Measurements from ENCODE around the gene SBK3.
A peak's percentile ranks its signal among the peaks of the same experiment; 100 is the strongest.
"Not testable (repeated sequence)": the region's sequence is repeated elsewhere in the genome, so short reads cannot be mapped to it uniquely, and the experiment has no call there.

SBK3 gene

DNA sequence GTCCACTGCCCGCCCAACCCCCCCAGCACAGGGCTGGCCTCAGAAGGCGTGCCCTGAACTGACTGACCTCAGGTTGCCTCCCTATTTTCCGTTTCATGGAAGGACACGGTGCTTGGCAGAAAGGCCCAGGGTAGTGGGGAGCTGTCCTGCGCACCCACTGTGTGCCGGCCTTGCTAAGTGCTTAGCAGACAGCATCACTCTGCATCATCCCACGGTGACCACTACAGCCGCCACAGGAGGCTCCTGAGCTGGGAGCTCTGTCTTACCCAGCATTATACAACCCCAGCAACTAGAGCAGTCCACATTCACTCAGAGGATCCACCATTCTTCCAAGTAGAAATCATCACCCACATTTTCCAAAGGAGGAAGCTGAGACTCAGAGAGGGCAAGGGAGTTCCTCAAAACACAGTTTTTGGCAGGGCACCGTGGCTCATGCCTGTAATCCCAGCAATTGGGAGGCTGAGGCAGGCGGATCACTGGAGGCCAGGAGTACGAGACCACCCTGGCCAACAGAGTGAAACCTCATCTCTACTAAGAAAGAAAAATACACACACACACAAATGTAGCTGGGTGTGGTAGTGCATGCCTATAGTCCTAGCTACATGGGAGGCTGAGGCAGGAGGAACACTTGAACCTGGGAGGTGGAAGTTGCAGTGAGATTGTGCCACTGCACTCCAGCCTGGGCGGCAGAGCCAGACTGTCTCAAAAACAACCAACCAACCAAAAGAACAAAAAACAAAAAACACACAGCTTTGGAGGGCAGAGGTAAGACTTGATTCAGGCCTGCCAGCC, 10.0 kb downstream of the SBK3 start:
- no peaks in the 10 kb centered on the region for H3K79me1 ChIP-seq (ENCODE audit: low read length)
- WGBS (ENCODE audit: extremely low coverage, insufficient coverage, low lambda C conversion rate), result no CpG with 5 or more reads among the region's 12 CpGs

DNA sequence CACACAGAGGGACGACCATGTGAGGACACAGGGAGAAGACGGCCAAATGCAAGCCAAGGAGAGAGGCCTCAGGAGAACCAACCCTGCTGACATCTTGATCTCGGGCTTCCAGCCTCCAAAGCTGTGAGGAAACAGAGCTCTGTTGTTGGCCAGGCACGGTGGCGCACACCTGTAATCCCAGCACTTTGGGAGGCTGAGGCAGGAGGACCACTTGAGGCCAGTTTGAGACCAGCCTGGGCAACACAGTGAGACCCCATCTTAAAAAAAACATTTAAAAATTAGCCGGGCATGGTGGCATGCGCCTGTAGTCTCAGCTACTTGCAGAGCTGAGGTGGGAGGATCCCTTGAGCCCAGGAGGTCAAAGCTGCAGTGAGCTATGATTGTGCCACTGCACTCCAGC, 11.1 kb downstream of the SBK3 start:
- H4K5ac ChIP-seq (ENCODE audit: low read length); H3K79me1 ChIP-seq (ENCODE audit: low read length); H3K4ac ChIP-seq (ENCODE audit: low read depth, low read length); H3K79me2 ChIP-seq (ENCODE audit: control insufficient read depth, insufficient read depth, low read length); H3K56ac ChIP-seq (ENCODE audit: low read length); H3K36me3 ChIP-seq (ENCODE audit: control insufficient read depth, insufficient read depth, low read length); H3K4me2 ChIP-seq (ENCODE audit: low read length); H3K18ac ChIP-seq (ENCODE audit: low read length); H4K8ac ChIP-seq (ENCODE audit: low read depth, low read length); H2BK120ac ChIP-seq (ENCODE audit: low read depth, low read length); H2AK5ac ChIP-seq (ENCODE audit: low read length); H3K4me1 ChIP-seq (ENCODE audit: control insufficient read depth, low read depth, low read length); H2BK15ac ChIP-seq (replicated peaks; ENCODE audit: low read depth); H3K27me3 ChIP-seq (ENCODE audit: insufficient read depth, low read length, poor library complexity); DNase-seq; H3K23ac ChIP-seq (ENCODE audit: low read length); H2BK5ac ChIP-seq (ENCODE audit: low read length); H3K4me3 ChIP-seq (ENCODE audit: low read length); H3K27ac ChIP-seq (ENCODE audit: low read depth, low read length); H3K9ac ChIP-seq (ENCODE audit: low read length): not testable (repeated sequence)
- WGBS (ENCODE audit: extremely low coverage, insufficient coverage, low lambda C conversion rate), result no CpG with 5 or more reads among the region's 7 CpGs

More for the DNA sequence above, 10.0 kb downstream of the SBK3 start:
- Histone ChIP-seq H3K56ac (ENCODE audit: low read length) (no peak overlapping the region), H3K4me1 (ENCODE audit: control insufficient read depth, low read depth, low read length) (no peaks in the 10 kb centered on the region), H3K18ac (ENCODE audit: low read length) (no peak overlapping the region), H3K23ac (ENCODE audit: low read length) (no peak overlapping the region), H3K9ac (ENCODE audit: low read length) (no peak overlapping the region), H4K5ac (ENCODE audit: low read length) (no peak overlapping the region), H2BK5ac (ENCODE audit: low read length) (no peak overlapping the region), H3K27ac (ENCODE audit: low read depth, low read length) (no peak overlapping the region), H3K4ac (ENCODE audit: low read depth, low read length) (no peak overlapping the region), H3K4me3 (ENCODE audit: low read length) (no peak overlapping the region), H4K8ac (ENCODE audit: low read depth, low read length) (no peak overlapping the region), H2AK5ac (ENCODE audit: low read length) (no peak overlapping the region), H3K4me2 (ENCODE audit: low read length) (no peak overlapping the region), H2BK120ac (ENCODE audit: low read depth, low read length) (no peak overlapping the region), H3K79me2 (ENCODE audit: control insufficient read depth, insufficient read depth, low read length) (no peaks in the 10 kb centered on the region), H3K36me3 (ENCODE audit: control insufficient read depth, insufficient read depth, low read length) (no peaks in the 10 kb centered on the region), H3K27me3 (ENCODE audit: insufficient read depth, low read length, poor library complexity) (no peaks in the 10 kb centered on the region), H2BK15ac (replicated peaks; ENCODE audit: low read depth) (no peak overlapping the region)
- DNase-seq, result no peak

DNA sequence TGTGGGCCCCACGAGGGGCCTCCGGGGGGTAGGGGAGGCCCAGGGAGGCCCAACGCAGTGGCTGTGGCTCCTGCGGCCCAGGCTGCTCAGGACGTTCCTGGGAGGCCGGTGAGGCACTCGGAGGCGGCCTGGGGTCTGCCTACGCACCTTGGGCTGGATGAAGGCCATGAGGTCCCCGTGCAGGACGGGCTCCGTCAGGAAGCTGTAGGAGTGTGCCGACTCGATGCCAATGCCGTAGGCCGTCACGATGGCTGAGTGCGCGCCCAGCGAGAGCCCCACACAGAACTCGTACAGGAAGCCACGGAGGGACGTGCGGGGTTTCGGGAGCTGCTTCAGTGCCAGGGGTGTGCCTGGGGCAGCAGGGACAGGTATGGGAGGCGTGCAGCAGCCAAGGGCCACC, 14.3 kb downstream of the SBK3 start:
- no peak for DNase-seq
- H3K79me1 ChIP-seq (ENCODE audit: low read length), result no peaks in the 10 kb centered on the region
- no peaks in the 10 kb centered on the region for H3K79me2 ChIP-seq (ENCODE audit: control insufficient read depth, insufficient read depth, low read length)
- H3K56ac ChIP-seq (ENCODE audit: low read length), result no peak overlapping the region
- no peak overlapping the region for H2AK5ac ChIP-seq (ENCODE audit: low read length)
- H3K18ac ChIP-seq (ENCODE audit: low read length), result no peak overlapping the region
- H4K8ac ChIP-seq (ENCODE audit: low read depth, low read length), result no peak overlapping the region
- no peak overlapping the region for H3K23ac ChIP-seq (ENCODE audit: low read length)
- no peak overlapping the region for H3K9ac ChIP-seq (ENCODE audit: low read length)
- H4K5ac ChIP-seq (ENCODE audit: low read length), result no peak overlapping the region
- H3K27me3 ChIP-seq (ENCODE audit: insufficient read depth, low read length, poor library complexity), result no peaks in the 10 kb centered on the region
- H3K4ac ChIP-seq (ENCODE audit: low read depth, low read length), result no peak overlapping the region
- no peak overlapping the region for H2BK120ac ChIP-seq (ENCODE audit: low read depth, low read length)
- no peak overlapping the region for H2BK15ac ChIP-seq (replicated peaks; ENCODE audit: low read depth)
- H3K36me3 ChIP-seq (ENCODE audit: control insufficient read depth, insufficient read depth, low read length), result no peaks in the 10 kb centered on the region
- H3K4me3 ChIP-seq (ENCODE audit: low read length), result no peak overlapping the region
- WGBS (ENCODE audit: extremely low coverage, insufficient coverage, low lambda C conversion rate), result no CpG with 5 or more reads among the region's 26 CpGs
- no peak overlapping the region for H3K4me2 ChIP-seq (ENCODE audit: low read length)
- H3K4me1 ChIP-seq (ENCODE audit: control insufficient read depth, low read depth, low read length), result peaks cover 5% of the 10 kb centered on the region
- H3K27ac ChIP-seq (ENCODE audit: low read depth, low read length), result no peak overlapping the region
- H2BK5ac ChIP-seq (ENCODE audit: low read length), result no peak overlapping the region

DNA sequence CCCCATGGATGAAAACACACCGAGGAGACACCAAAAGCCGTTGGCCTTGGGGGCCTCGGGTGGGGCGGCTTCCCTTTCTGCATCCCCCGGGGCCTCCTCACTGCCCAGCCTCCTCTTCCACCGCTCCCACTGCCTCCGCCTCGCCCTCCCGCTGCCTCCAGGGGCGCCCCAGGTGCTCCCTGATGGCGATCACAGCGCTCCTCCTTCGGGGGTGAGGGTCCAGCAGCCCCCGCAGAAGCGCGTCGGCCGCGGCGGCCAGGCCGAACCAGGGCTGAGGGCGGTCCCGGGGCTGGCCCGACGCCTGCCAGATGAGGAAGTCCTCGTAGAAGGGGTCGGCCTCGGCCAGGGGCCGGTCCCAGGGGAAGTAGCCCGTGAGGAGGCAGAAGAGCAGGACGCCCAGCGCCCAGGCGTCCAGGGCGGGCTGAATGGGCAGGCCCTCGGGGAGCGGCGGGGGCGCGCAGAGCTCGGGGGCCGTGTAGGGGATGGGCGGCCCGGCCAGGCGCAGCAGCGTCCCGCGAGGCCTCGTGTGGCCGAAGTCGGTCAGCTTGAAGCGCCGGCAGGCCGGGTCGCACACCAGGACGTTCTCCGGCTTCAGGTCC, 15.6 kb downstream of the SBK3 start:
- no peak overlapping the region for H2BK5ac ChIP-seq (ENCODE audit: low read length)
- no peaks in the 10 kb centered on the region for H3K36me3 ChIP-seq (ENCODE audit: control insufficient read depth, insufficient read depth, low read length)
- DNase-seq, result no peak
- H3K4me3 ChIP-seq (ENCODE audit: low read length), result no peak overlapping the region
- H3K23ac ChIP-seq (ENCODE audit: low read length), result no peak overlapping the region
- H3K27ac ChIP-seq (ENCODE audit: low read depth, low read length), result no peak overlapping the region
- no CpG with 5 or more reads among the region's 56 CpGs for WGBS (ENCODE audit: extremely low coverage, insufficient coverage, low lambda C conversion rate)
- no peaks in the 10 kb centered on the region for H3K79me1 ChIP-seq (ENCODE audit: low read length)
- H2AK5ac ChIP-seq (ENCODE audit: low read length), result no peak overlapping the region
- no peak overlapping the region for H4K5ac ChIP-seq (ENCODE audit: low read length)
- H3K9ac ChIP-seq (ENCODE audit: low read length), result no peak overlapping the region
- H3K56ac ChIP-seq (ENCODE audit: low read length), result no peak overlapping the region
- H3K79me2 ChIP-seq (ENCODE audit: control insufficient read depth, insufficient read depth, low read length), result no peaks in the 10 kb centered on the region
- no peak overlapping the region for H3K4ac ChIP-seq (ENCODE audit: low read depth, low read length)
- H3K4me1 ChIP-seq (ENCODE audit: control insufficient read depth, low read depth, low read length), result peaks cover 5% of the 10 kb centered on the region
- H3K18ac ChIP-seq (ENCODE audit: low read length), result no peak overlapping the region
- no peak overlapping the region for H3K4me2 ChIP-seq (ENCODE audit: low read length)
- H4K8ac ChIP-seq (ENCODE audit: low read depth, low read length), result no peak overlapping the region
- no peaks in the 10 kb centered on the region for H3K27me3 ChIP-seq (ENCODE audit: insufficient read depth, low read length, poor library complexity)
- no peak overlapping the region for H2BK15ac ChIP-seq (replicated peaks; ENCODE audit: low read depth)
- H2BK120ac ChIP-seq (ENCODE audit: low read depth, low read length), result no peak overlapping the region

DNA sequence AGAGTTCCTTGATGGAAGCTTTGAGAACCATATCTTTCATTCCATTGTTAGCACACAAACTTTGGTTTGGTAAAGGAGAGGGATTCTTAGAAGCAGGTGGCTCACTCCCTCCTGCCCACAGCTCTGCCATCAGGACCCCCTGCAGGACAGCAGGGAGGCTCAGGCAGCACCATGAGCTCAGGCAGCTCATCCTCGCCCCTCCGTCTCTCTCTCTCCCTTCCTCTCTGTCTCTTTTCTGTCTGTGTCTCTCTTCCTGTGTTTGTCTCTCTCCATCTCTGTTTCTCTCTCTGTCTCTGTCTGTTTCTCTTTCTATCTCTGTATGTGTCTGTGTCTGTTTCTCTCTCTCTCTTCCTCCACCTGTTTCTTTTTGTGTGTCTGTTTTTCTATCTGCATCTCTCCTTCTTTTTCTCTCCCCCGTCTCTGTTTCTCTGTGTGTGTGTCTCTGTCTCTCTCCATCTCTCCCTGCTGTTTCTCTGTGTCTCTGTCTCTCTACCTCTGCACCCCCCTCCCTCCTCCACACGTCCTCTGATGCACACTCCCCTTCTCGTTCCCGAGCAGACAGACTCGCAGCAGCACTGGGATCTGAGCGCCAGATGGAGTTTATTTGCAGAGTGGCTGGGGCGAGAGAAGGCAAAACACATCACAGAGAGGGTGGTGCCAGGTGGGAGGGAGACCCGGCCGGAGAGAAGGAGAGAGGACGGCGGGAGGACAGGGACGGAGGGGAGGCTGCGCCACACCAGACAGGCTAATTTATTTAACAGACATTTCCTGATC, 17.1 kb downstream of the SBK3 start:
- Histone ChIP-seq H2BK15ac (replicated peaks; ENCODE audit: low read depth) (no peak overlapping the region), H4K5ac (ENCODE audit: low read length) (no peak overlapping the region), H3K4me1 (ENCODE audit: control insufficient read depth, low read depth, low read length) (peaks cover 5% of the 10 kb centered on the region), H3K23ac (ENCODE audit: low read length) (no peak overlapping the region), H3K56ac (ENCODE audit: low read length) (no peak overlapping the region), H3K4ac (ENCODE audit: low read depth, low read length) (no peak overlapping the region), H3K4me2 (ENCODE audit: low read length) (no peak overlapping the region), H3K79me2 (ENCODE audit: control insufficient read depth, insufficient read depth, low read length) (no peaks in the 10 kb centered on the region), H2AK5ac (ENCODE audit: low read length) (no peak overlapping the region), H2BK5ac (ENCODE audit: low read length) (no peak overlapping the region), H3K9ac (ENCODE audit: low read length) (no peak overlapping the region), H3K18ac (ENCODE audit: low read length) (no peak overlapping the region), H3K79me1 (ENCODE audit: low read length) (no peaks in the 10 kb centered on the region), H3K27ac (ENCODE audit: low read depth, low read length) (no peak overlapping the region), H3K4me3 (ENCODE audit: low read length) (no peak overlapping the region), H3K36me3 (ENCODE audit: control insufficient read depth, insufficient read depth, low read length) (no peaks in the 10 kb centered on the region), H4K8ac (ENCODE audit: low read depth, low read length) (no peak overlapping the region), H3K27me3 (ENCODE audit: insufficient read depth, low read length, poor library complexity) (no peaks in the 10 kb centered on the region), H2BK120ac (ENCODE audit: low read depth, low read length) (no peak overlapping the region)
- peak; percentile 28 for DNase-seq
- no CpG with 5 or more reads among the region's 15 CpGs for WGBS (ENCODE audit: extremely low coverage, insufficient coverage, low lambda C conversion rate)
